ENCODE measurements around the gene ZNF823.
"Not testable (repeated sequence)": the region's sequence is repeated elsewhere in the genome, so short reads cannot be mapped to it uniquely, and the experiment has no call there.

Gene ZNF823

DNA sequence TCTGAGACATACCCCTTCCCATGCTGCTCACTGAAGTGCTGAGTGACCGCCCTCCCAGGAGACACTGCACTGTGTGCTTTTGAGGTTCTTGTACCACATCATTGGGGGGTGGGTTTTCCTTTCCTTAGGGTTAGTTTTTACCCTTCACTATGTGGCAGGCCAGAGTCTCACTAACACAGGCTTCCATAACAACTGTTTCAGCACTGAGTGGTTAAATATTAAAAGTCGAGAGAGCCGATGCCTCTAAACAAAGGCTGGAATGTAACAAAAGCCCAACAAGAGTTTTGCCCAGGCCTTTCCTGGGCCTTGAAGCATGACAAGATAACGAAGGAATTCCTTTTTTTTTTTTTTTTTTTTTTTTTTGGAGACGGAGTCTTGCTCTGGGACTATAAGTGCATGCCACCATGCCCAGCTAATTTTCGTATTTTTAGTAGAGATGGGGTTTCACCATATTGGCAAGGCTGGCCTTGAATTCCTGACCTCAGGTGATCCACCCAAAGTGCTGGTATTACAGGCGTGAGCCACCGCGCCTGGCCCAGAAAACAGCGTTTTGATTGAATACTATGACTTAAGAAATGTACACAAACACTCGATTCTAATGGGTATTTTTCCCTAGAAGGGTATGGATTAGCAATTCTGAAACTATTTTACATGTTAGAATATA lies 46.5 kb downstream of the ZNF823 start:
- no peak overlapping the region for H3K4me3 ChIP-seq (ENCODE audit: low read depth, low read length)
- TF ChIP-seq, protein P1, sequence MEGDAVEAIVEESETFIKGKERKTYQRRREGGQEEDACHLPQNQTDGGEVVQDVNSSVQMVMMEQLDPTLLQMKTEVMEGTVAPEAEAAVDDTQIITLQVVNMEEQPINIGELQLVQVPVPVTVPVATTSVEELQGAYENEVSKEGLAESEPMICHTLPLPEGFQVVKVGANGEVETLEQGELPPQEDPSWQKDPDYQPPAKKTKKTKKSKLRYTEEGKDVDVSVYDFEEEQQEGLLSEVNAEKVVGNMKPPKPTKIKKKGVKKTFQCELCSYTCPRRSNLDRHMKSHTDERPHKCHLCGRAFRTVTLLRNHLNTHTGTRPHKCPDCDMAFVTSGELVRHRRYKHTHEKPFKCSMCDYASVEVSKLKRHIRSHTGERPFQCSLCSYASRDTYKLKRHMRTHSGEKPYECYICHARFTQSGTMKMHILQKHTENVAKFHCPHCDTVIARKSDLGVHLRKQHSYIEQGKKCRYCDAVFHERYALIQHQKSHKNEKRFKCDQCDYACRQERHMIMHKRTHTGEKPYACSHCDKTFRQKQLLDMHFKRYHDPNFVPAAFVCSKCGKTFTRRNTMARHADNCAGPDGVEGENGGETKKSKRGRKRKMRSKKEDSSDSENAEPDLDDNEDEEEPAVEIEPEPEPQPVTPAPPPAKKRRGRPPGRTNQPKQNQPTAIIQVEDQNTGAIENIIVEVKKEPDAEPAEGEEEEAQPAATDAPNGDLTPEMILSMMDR (IDR thresholded peaks at IDR 0.05; ENCODE audit: low read depth, low read length), result no peak

DNA sequence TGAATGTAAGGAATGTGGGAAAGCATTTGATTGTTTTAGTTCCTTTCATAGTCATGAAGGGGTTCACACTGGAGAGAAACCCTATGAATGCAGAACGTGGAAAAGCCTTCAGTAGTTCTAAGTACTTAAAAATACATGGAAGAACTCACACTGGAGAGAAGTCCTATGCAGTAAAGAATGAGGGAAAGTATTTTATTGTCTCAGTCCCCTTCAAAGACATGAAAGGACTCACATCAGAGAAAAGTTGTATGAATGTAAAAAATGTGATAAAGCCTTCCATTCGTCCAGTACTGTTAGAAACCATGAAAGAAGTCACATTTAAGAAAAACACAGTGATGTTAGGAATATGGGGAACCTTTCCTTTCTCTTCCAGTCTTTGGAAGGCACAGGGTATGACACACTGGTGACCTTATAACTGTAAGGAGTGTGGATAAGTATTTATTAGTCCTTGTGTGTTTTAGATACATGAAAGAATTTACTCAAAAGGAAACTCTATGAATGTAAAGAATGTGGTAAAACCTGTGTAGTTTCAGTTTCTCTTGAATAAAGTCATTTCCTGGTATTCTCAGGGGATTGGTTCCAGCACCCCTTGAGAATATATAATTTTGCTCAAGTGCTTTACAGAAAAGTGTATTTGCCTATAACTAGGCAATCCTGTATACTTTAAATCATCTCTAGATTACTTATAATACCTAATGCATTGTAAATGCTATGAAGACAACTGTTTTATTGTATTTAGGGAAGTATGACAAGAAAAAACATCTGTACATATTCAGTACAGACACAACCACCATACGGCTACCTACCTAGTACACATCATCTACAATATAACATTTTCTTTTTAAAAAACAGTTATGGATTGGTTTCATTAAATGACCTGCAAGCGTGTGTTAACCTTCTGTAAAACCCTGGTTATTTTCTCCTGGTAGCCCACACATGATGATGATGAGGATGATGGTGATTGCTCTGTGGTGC lies 52.8 kb downstream of the ZNF823 start:
- no peak overlapping the region for H3K4me3 ChIP-seq (ENCODE audit: low read depth, low read length)
- TF ChIP-seq, protein P1 (IDR thresholded peaks at IDR 0.05; ENCODE audit: low read depth, low read length), result no peak

DNA sequence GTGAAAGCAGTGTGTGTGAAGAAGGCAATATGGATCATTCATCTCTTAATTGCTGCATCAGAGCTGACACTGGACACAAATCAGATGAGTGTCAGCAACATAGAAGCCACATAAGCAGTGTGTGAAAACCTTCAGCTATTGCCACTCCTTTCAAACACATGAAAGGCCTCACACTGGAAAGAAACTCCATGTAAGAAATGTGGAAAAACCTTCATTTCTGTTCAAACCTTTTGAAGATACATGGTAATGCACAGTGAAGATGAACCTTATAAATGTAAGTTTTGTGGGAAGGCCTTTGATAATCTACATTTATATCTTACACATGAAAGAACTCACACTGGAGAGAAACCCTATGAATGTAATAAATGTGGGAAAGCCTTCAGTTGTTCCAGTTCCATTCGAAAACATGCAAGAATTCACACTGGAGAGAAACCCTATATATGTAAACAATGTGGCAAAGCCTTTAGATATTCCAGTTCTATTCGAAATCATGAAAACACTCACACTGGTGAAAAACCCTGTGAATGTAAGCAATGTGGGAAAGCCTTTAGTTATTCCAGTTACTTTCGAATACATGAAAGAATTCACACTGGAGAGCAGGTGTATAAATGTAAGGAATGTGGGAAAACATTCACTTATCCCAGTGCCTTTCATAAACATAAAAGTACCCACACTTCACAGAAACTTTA lies 53.6 kb downstream of the ZNF823 start:
- H3K4me3 ChIP-seq (ENCODE audit: low read depth, low read length), result no peak overlapping the region
- TF ChIP-seq, protein P1 (IDR thresholded peaks at IDR 0.05; ENCODE audit: low read depth, low read length), result no peak

DNA sequence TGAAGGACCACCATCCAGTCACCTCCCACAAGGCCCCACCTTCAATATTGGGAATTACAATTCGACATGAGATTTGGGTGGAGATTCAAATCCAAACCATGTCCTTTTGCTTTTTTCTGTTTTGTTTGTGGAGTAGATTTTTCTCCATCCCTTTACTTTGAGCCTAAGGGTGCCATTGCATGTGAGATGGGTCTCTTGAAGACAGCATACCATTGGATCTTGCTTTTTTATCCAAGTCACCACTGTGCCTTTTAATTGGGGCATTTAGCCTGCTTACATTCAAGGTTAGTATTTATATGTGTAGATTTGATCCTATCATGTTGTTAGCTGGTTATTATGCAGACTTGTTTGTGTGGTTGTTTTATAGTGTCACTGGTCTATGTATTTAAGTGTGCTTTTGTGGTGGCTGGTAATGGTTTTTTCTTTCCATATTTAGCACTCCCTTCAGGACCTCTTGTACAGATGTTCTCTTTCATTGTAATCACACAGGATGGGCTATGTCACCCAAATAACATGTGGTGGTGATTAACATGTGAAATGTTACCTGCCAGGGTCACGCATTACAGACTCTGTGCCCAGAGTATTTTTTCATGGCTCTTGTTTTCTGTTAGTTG lies 58.0 kb downstream of the ZNF823 start:
- TF ChIP-seq, protein P1 (IDR thresholded peaks at IDR 0.05; ENCODE audit: low read depth, low read length), result no peak
- no peak overlapping the region for H3K4me3 ChIP-seq (ENCODE audit: low read depth, low read length)

DNA sequence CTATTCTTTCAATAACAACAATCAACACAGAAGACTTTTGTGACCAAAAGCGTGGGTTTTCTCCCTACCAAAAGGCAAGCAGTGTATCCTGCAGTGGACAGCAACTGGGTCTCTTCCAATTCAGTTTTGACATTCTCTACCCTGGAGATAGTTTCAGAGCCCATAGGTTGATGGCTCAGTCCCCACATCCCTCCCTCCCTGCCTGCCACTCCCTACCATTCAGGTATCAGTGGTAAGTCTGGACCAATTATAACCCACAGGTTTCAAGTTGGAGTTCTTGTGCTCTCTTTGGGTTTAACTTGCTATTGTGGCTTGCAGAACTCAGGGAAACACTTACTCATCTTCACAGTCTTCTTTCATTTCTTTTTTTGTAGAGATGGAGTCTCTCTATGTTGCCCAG lies 60.2 kb downstream of the ZNF823 start:
- no peak overlapping the region for H3K4me3 ChIP-seq (ENCODE audit: low read depth, low read length)
- TF ChIP-seq, protein P1 (IDR thresholded peaks at IDR 0.05; ENCODE audit: low read depth, low read length), result no peak

DNA sequence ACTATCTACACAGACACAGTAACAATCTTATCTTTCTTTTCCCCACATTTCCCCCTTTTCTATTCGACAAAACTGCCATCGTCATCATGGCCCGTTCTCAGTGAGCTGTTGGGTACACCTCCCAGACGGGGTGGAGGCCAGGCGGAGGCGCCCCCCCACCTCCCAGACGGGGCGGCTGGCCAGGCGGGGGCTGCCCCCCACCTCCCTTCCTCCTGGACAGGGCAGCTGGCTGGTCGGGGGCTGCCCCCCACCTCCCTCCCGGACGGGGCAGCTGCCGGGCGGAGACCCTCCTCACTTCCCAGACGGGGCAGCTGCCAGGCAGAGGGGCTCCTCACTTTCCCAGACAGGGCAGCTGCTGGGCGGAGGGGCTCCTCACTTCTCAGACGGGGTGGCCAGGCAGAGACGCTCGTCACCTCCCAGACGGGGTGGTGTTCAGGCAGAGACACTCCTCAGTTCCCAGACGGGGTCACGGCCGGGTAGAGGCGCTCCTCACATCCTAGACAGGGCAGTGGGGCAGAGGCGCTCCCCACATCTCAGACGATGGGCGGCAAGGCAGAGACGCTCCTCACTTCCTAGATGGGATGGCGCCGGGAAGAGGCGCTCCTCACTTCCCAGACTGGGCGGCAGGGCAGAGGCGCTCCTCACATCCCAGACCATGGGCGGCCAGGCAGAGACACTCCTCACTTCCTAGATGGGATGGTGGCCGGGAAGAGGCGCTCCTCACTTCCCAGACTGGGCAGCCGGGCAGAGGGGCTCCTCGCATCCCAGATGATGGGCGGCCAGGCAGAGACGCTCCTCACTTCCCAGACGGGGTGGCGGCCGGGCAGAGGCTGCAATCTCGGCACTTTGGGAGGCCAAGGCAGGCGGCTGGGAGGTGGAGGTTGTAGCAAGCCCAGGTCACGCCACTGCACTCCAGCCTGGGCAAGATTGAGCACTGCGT lies 61.8 kb downstream of the ZNF823 start:
- H3K4me3 ChIP-seq (ENCODE audit: low read depth, low read length), result not testable (repeated sequence)

All from WI38 (cell line).